Gastroesophageal sphincter (tissue), 3 donors: ENCODE data around the gene SPTBN5.

Source experiments
- EP300 ChIP-seq: sonication (generic); formaldehyde crosslinking; IDR thresholded peaks from one replicate; pipeline ENCODE4 v1.6.1; 2017; ENCODE audit warnings: antibody characterized with exemption, mild to moderate bottlenecking
- POLR2A ChIP-seq, 2 donors: fragments of 450-650 bp; IDR thresholded peaks; one replicate each; pipeline ENCODE4 v1.6.1; 2017; ENCODE audit warnings: antibody characterized with exemption in 2 of 2, mild to moderate bottlenecking in 2 of 2, moderate library complexity in 1 of 2
- POLR2AphosphoS5 ChIP-seq: sonication (generic); formaldehyde crosslinking; IDR thresholded peaks from one replicate; pipeline ENCODE4 v1.6.1; 2017; ENCODE audit warnings: antibody characterized with exemption
- TF ChIP-seq, protein P1 (sequence below), 4 experiments: fragments of 200-600 bp in 2 of 4; fragments of 450-650 bp in 2 of 4; sonication (generic) in 1 of 4; IDR thresholded peaks; one replicate each; pipeline ENCODE4 v1.5.1; 2017 to 2019; ENCODE audit warnings: antibody characterized with exemption in 4 of 4, mild to moderate bottlenecking in 2 of 4, moderate library complexity in 2 of 4

- TF ChIP-seq, protein P1, sequence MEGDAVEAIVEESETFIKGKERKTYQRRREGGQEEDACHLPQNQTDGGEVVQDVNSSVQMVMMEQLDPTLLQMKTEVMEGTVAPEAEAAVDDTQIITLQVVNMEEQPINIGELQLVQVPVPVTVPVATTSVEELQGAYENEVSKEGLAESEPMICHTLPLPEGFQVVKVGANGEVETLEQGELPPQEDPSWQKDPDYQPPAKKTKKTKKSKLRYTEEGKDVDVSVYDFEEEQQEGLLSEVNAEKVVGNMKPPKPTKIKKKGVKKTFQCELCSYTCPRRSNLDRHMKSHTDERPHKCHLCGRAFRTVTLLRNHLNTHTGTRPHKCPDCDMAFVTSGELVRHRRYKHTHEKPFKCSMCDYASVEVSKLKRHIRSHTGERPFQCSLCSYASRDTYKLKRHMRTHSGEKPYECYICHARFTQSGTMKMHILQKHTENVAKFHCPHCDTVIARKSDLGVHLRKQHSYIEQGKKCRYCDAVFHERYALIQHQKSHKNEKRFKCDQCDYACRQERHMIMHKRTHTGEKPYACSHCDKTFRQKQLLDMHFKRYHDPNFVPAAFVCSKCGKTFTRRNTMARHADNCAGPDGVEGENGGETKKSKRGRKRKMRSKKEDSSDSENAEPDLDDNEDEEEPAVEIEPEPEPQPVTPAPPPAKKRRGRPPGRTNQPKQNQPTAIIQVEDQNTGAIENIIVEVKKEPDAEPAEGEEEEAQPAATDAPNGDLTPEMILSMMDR (IDR thresholded peaks at IDR 0.05), result no peak
- TF ChIP-seq POLR2AphosphoS5 (no peak), POLR2A (IDR thresholded peaks at IDR 0.05) (no peak), EP300 (no peak)
These were observed 88.1 kb downstream of the SPTBN5 start for GRCh38 chr15:41805711-41806110.
